ENCODE measurements around the gene PHF13.
A peak's percentile ranks its signal among the peaks of the same experiment; 100 is the strongest.

Gene PHF13

GRCh38 chr1:6613361-6614018 is at the start of gene PHF13:
PHF13 (plus strand) TSS chr1:6613731; CDS start chr1:6614067, 336 bp downstream.
- H2AFZ ChIP-seq (ENCODE audit: low read length) = no peak within 1 kb of the TSS
- peak within 1 kb of the TSS; percentile 99 for H3K9ac ChIP-seq (ENCODE audit: low read length)
- H3K4me1 ChIP-seq (ENCODE audit: insufficient read depth, low read length, severe bottlenecking) = peaks cover 33% of the 10 kb centered on the region
- H3K4me2 ChIP-seq (ENCODE audit: low read length) = peak within 1 kb of the TSS; percentile 99
- peaks cover 5% of the 10 kb centered on the region; the same call in 1 of the 2 replicates for H3F3A ChIP-seq (ENCODE audit: insufficient read depth, low read length)
- H3K4me3 ChIP-seq (ENCODE audit: low read depth, low read length, poor library complexity, severe bottlenecking) = peak within 1 kb of the TSS; percentile 99
- no peaks in the 10 kb centered on the region for H3K9me3 ChIP-seq (ENCODE audit: low read length)
- peaks cover 20% of the 10 kb centered on the region for H3K79me2 ChIP-seq (ENCODE audit: insufficient read depth, low read length)
- no peaks in the 10 kb centered on the region for H3K9me2 ChIP-seq (ENCODE audit: low read depth, low read length)
- no peaks in the 10 kb centered on the region for H4K20me1 ChIP-seq (ENCODE audit: insufficient read depth, low read length)
- TF ChIP-seq EZH2 (IDR thresholded peaks at IDR 0.05; ENCODE audit: borderline replicate concordance, low read length) (no peak), CTCF (IDR thresholded peaks at IDR 0.05; ENCODE audit: low read length) (no peak)
- H3K36me3 ChIP-seq (ENCODE audit: insufficient read depth, low read length) = peaks cover 21% of the 10 kb centered on the region; the same call in 1 of the 2 replicates
- peak within 1 kb of the TSS; percentile 40 for H3K27ac ChIP-seq (ENCODE audit: low read depth, low read length, poor library complexity, severe bottlenecking)
- H3K27me3 ChIP-seq (ENCODE audit: insufficient read depth, low read length) = no peaks in the 10 kb centered on the region

- Histone ChIP-seq H3K36me3 (ENCODE audit: insufficient read depth, low read length) (peaks cover 11% of the 10 kb centered on the region), H3K9me3 (ENCODE audit: low read length) (peaks cover 12% of the 10 kb centered on the region), H3K27ac (ENCODE audit: low read depth, low read length, poor library complexity, severe bottlenecking) (peak overlapping the region; percentile 85), H3K9me2 (ENCODE audit: low read depth, low read length) (no peaks in the 10 kb centered on the region), H3K4me3 (ENCODE audit: low read depth, low read length, poor library complexity, severe bottlenecking) (peak overlapping the region; percentile 20), H3F3A (ENCODE audit: insufficient read depth, low read length) (no peaks in the 10 kb centered on the region), H3K79me2 (ENCODE audit: insufficient read depth, low read length) (no peaks in the 10 kb centered on the region), H3K4me2 (ENCODE audit: low read length) (peak overlapping the region; percentile 22), H3K27me3 (ENCODE audit: insufficient read depth, low read length) (no peaks in the 10 kb centered on the region), H4K20me1 (ENCODE audit: insufficient read depth, low read length) (no peaks in the 10 kb centered on the region), H3K9ac (ENCODE audit: low read length) (peak overlapping the region; percentile 6; the same call in 1 of the 2 replicates), H3K4me1 (ENCODE audit: insufficient read depth, low read length, severe bottlenecking) (peaks cover 32% of the 10 kb centered on the region), H2AFZ (ENCODE audit: low read length) (no peak overlapping the region)
- TF ChIP-seq EZH2 (IDR thresholded peaks at IDR 0.05; ENCODE audit: borderline replicate concordance, low read length) (no peak), CTCF (IDR thresholded peaks at IDR 0.05; ENCODE audit: low read length) (no peak)
Measured at GRCh38 chr1:6569033-6569432, 44.5 kb upstream of the PHF13 start.

- Histone ChIP-seq H3K27me3 (ENCODE audit: insufficient read depth, low read length) (no peaks in the 10 kb centered on the region), H3K9ac (ENCODE audit: low read length) (peak overlapping the region; percentile 6; the same call in 1 of the 2 replicates), H3K79me2 (ENCODE audit: insufficient read depth, low read length) (no peaks in the 10 kb centered on the region), H4K20me1 (ENCODE audit: insufficient read depth, low read length) (no peaks in the 10 kb centered on the region), H2AFZ (ENCODE audit: low read length) (no peak overlapping the region), H3K4me1 (ENCODE audit: insufficient read depth, low read length, severe bottlenecking) (peaks cover 40% of the 10 kb centered on the region), H3K4me2 (ENCODE audit: low read length) (peak overlapping the region; percentile 22; the same call in 1 of the 2 replicates), H3K9me3 (ENCODE audit: low read length) (peaks cover 12% of the 10 kb centered on the region), H3K27ac (ENCODE audit: low read depth, low read length, poor library complexity, severe bottlenecking) (peak overlapping the region; percentile 85), H3K4me3 (ENCODE audit: low read depth, low read length, poor library complexity, severe bottlenecking) (peak overlapping the region; percentile 20), H3K9me2 (ENCODE audit: low read depth, low read length) (no peaks in the 10 kb centered on the region), H3K36me3 (ENCODE audit: insufficient read depth, low read length) (peaks cover 11% of the 10 kb centered on the region), H3F3A (ENCODE audit: insufficient read depth, low read length) (no peaks in the 10 kb centered on the region)
- no peak for TF ChIP-seq EZH2 (IDR thresholded peaks at IDR 0.05; ENCODE audit: borderline replicate concordance, low read length)
- no peak for TF ChIP-seq CTCF (IDR thresholded peaks at IDR 0.05; ENCODE audit: low read length)
Measured at GRCh38 chr1:6570100-6570499, 43.4 kb upstream of the PHF13 start.

Data from OCI-LY1 (cell line).